GM18868 (cell line): ENCODE measurements around the gene ARHGEF2.
"Not testable (repeated sequence)": the region's sequence is repeated elsewhere in the genome, so short reads cannot be mapped to it uniquely, and the experiment has no call there.

Experiments used
- ATAC-seq: cut with Tn5 transposase; IDR thresholded peaks from one replicate; pipeline ENCODE4 v1.9.1; 2021; ENCODE audit warnings: mild to moderate bottlenecking, moderate library complexity; ENCODE audit not compliant: unreplicated experiment

The ARHGEF2 gene

GRCh38 chr1:155944444-155944799, 33.9 kb downstream of the ARHGEF2 start:
- ATAC-seq = no peak

GRCh38 chr1:155942578-155943141, 35.7 kb downstream of the ARHGEF2 start:
- ATAC-seq = no peak

GRCh38 chr1:155941845-155942531, 36.4 kb downstream of the ARHGEF2 start:
- ATAC-seq = no peak

GRCh38 chr1:155940993-155941844, 37.1 kb downstream of the ARHGEF2 start, which contains the start of gene RXFP4:
TSS of gene RXFP4 (plus strand) at chr1:155941638. CDS start at chr1:155941710, 72 bp downstream.
- no peak for ATAC-seq

DNA sequence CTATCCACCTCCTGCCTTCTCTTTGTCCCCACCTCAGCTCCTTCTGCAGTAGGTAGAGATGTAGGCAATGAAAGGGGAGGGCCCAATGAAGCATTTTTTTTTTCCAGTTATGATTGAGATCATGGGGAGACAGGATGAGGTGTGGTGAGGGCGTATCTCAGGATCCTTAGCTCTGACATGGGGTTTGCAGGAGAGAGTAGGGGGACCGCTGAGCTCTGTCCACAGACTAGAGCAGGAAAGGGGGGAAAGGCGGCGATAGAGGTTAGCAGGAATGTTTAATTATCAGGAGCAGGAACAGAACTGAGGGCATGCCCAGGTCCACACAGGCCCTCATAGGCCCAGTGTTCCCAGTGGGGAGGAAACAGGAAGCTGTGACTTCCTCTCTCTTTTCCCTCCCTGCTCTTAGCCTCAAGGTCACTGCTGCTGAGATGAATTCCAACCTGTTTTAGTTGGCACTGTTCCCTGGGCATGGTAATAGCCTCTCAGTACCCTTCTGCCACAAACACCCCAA, 37.8 kb downstream of the ARHGEF2 start:
- ATAC-seq = no peak

DNA sequence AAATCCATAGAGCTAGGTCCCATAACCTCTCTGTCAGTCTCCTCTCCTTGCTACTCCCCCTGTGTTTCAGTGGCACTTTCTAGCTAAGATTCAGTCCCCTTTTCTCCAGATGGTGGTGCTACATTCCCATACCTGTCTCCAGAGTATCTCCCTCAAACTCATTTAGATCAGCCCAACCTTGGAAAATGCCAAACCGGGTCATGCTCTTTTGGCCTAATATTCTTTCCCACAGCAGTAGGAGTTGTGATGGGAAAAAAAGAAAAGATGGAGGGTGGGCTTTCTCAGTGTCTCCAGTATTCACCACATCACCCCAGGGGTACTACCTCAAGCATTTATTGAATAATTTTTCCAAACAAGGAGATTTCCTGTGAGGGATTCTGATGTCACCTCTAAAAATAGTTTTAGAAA, 40.1 kb downstream of the ARHGEF2 start:
- no peak for ATAC-seq

DNA sequence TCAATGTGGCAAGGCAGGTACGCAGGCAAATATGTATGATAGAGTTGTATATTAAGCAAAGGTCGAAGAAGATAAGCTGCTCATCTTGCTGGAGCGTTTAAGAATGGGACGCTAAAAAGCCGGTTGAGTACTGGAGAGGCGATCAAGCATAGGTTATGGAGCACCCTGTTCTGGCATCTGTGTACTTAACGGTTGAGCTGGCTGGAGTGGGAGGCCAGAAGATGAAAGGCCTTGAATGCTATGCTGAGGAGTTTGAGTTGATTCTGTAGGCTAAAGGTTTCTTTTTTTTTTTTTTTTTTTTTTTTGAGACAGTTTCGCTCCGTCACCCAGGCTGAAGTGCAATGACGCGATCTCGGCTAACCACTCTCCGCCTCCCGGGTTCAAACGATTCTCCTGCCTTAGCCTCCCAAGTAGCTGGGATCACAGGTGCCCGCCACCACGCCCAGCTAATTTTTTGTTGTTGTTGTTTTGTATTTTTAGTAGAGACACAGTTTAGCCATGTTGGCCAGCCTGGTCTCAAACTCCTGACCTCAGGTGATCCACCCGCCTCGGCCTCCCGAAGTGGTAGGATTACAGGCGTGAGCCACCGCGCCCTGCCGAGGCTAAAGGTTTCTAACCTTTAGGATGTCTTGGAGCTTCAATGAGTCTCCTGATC, 43.3 kb downstream of the ARHGEF2 start:
- no peak for ATAC-seq

DNA sequence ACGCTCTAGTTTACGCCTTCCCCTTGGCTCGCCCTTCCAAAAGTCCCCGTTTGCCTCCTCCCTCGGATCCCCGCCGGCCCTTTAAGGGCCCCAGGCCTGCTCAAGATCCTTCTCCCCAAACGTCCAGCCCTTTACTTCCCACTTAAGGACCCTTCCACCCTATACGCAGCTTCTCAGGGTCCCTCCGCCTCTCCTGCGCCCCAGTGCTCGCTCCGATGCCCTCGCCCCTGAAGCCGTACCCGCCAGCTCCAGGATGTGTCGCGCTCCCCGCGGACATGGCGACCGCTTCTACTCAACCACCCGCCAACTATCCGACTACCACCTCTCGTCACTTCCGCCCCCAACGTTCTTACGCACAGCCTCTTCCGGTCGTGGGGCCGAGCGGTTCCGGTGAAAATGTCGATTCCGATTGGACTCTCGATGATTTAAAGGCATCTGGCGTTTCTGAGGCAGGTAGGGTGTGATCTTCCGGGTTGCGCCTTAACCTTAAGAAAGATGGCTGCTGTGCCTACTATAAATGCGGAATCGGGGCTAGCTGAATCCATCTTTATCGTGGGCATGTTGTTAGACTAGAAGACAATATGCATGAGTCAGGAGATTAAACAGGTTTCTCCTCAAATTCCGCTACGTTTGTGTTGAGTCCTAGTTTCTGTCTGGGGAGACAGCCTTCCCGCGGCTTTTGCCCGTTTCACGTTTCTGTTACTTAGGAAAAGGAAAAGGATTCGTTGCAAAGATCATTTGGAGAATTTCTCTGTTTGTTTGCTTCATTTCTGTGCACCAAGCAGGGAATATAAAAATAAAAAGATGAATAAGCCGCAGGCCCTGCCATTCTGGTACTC, 44.0 kb downstream of the ARHGEF2 start, which contains the start of gene KHDC4:
Gene KHDC4, minus strand, starts transcription at position 317 of the 839 bp plus-strand sequence. Its CDS starts 40 bp downstream, at position 277.
- ATAC-seq = peak; percentile 93

DNA sequence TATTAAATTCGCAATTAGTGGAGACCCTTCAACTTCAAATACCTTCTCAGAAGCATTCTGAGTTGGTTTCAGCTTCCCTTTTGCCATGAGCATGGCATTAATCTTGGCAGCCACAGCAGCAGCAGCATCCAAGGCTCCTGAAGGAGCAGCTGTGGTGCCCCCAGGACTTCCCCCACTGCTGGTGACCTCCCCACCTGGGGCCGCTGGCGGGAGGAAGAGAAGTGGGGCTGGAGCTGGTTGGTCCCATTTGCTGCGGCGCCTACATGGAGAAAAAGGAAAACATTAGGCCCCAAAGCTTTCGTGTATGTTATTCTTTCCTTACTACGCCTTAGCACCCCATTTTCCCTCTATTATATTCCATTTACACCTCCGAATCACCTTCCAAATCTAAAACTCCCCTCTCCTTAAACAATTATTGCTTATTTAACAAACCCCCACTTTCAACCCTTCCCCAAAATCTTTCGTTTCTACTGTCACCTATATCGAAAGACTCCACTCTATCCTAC, 44.7 kb downstream of the ARHGEF2 start:
- ATAC-seq = no peak

GRCh38 chr1:155932487-155932886, 45.9 kb downstream of the ARHGEF2 start:
- ATAC-seq = no peak

GRCh38 chr1:155932081-155932480, 46.3 kb downstream of the ARHGEF2 start:
- no peak for ATAC-seq

- no peak for ATAC-seq
These were observed 46.9 kb downstream of the ARHGEF2 start for GRCh38 chr1:155931332-155932038.

DNA sequence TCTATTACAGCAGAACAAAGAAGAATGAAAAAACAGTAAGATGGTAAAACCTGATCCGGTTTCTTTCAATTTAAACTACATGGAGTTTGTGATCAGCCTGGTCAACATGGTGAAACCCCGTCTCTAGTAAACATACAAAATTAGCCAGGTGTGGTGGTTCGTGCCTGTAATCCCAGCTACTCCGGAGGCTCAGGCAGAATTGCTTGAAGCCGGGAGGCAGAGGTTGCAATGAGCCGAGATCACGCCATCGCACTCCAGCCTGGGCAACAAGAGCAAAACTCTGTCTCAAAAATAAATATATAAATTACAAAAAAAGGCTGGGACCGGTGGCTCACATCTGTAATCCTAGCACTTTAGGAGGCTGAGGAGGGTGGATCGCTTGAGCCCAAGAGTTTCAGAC, 47.6 kb downstream of the ARHGEF2 start:
- not testable (repeated sequence) for ATAC-seq

DNA sequence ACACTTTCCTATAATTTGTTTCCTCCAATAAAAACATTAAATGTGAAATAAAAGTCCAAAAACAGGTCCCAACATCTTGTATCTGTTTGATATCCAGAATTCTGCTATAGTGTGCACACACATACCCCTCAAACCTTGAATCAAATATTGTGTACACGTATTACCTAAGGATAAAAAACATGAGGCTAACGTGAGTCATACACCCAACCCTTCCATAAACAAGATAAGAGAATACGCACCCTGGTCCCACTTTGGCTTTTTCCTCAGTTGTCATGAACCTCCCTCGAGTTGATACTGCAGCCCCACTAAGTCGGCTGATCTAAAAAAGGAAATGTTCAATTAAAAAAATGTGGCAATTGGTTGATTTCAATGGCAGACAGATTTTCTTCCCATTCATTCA, 49.3 kb downstream of the ARHGEF2 start:
- no peak for ATAC-seq

- no peak for ATAC-seq
These were observed 52.8 kb downstream of the ARHGEF2 start for GRCh38 chr1:155925506-155925905.

GRCh38 chr1:155920717-155921116, 57.6 kb downstream of the ARHGEF2 start:
- no peak for ATAC-seq

DNA sequence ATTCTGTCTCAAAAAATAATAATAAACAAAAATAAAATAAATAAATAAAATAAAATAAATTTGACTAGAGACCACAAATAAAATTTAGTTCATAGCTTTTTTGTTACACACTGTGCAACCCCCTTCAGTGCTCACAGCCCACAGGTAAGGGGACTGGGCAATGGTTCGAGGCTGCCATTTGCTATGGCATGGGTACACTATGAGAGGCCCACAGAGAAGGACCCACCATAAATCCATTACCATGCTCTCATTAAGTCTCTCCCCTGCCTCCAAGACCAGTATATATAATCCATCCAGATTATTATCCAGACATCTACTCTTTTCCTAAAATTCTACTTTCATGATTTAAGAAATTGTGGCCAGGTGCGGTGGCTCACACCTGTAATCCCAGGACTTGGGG, 58.5 kb downstream of the ARHGEF2 start:
- ATAC-seq = no peak

GRCh38 chr1:155918660-155919059, 59.7 kb downstream of the ARHGEF2 start:
- no peak for ATAC-seq
